HK-2 (cell line): ENCODE measurements around the gene NETO1.

Experiments used
- DNase-seq: peaks from one replicate; pipeline ENCODE4 v3.0.0-alpha.2; 2018; ENCODE audit not compliant: unreplicated experiment

The NETO1 gene

GRCh38 chr18:72726201-72726600 is 141.6 kb downstream of the NETO1 start:
- no peak for DNase-seq

GRCh38 chr18:72721330-72721729 is 146.5 kb downstream of the NETO1 start:
- no peak for DNase-seq

GRCh38 chr18:72720116-72720515 is 147.7 kb downstream of the NETO1 start:
- DNase-seq, result no peak

- DNase-seq, result no peak
Observed at GRCh38 chr18:72704202-72704601, 163.6 kb downstream of the NETO1 start.

GRCh38 chr18:72700961-72701710 is 166.7 kb downstream of the NETO1 start:
- DNase-seq, result no peak

GRCh38 chr18:72697706-72698105 is 170.1 kb downstream of the NETO1 start:
- no peak for DNase-seq

- DNase-seq, result no peak
Observed at GRCh38 chr18:72692595-72692994, 175.2 kb downstream of the NETO1 start.
